ENCODE data around the gene ITPKB. TPM values are rescaled to one million over a fixed set of nuclear protein-coding genes. Genes with fewer than 3 reads are reported as not detected.
"Not testable (repeated sequence)": the region's sequence is repeated elsewhere in the genome, so short reads cannot be mapped to it uniquely, and the experiment has no call there.

The ITPKB gene
- total and polyA plus RNA-seq, 4 donors = 16.8 to 31.3 (median 25.3) TPM

DNA sequence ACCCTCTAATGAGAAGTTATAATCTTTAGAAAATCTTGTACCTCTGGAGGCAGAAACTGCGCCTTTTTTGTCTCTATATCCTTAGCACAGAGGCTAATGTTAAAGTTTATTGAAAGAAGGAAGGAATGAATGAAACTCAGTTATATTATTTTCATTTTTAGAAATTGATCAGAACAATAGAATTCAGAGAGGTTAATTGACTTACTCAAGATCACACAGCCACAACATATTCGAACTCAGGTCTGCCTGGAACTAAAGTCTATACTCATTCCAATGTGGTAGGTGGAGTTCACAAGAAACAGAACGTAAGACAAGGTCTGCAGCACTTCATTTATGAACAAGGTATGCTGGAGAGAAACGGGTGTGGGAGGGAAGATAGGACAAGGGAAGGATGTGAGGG is 23.0 kb upstream of the ITPKB start:
- 77% methylated on average over 2 of the region's 4 CpGs for WGBS (ENCODE audit: insufficient coverage)
- DNase-seq (ENCODE audit: low read depth in 4 of 6, low spot score in 6 of 6) = no peak
- Histone ChIP-seq H3K9me3 (ENCODE audit: control insufficient read depth, insufficient read depth, low read length) (no peaks in the 10 kb centered on the region), H3K27ac (ENCODE audit: low read depth, low read length) (no peak overlapping the region), H3K4me3 (ENCODE audit: low read depth, low read length) (no peak overlapping the region), H3K36me3 (ENCODE audit: control insufficient read depth, insufficient read depth, low read length) (no peaks in the 10 kb centered on the region), H3K27me3 (ENCODE audit: control insufficient read depth, insufficient read depth, low read length) (no peaks in the 10 kb centered on the region), H3K4me1 (ENCODE audit: control insufficient read depth, insufficient read depth, low read length) (no peaks in the 10 kb centered on the region)

DNA sequence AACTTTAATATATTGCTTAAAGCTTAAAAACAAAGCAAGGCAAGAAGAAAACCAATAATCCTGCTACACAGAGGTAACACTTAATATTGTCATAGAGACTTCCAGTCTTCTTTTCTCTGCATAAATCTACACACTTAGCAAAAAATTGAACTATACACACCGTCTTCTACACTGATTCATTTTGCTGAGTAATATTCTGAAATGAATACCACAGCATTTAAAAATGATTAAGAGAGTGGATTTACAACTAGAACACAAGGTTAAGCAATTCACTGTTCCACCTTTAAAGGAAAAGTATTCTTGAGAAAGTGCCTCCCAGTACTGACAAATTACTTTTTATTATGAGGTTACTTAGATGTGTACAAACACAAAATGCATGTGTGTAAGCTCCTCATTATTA is 22.2 kb upstream of the ITPKB start:
- Histone ChIP-seq H3K9me3 (ENCODE audit: control insufficient read depth, insufficient read depth, low read length) (no peaks in the 10 kb centered on the region), H3K27me3 (ENCODE audit: control insufficient read depth, insufficient read depth, low read length) (no peaks in the 10 kb centered on the region), H3K27ac (ENCODE audit: low read depth, low read length) (no peak overlapping the region), H3K4me3 (ENCODE audit: low read depth, low read length) (no peak overlapping the region), H3K4me1 (ENCODE audit: control insufficient read depth, insufficient read depth, low read length) (no peaks in the 10 kb centered on the region), H3K36me3 (ENCODE audit: control insufficient read depth, insufficient read depth, low read length) (no peaks in the 10 kb centered on the region)
- no peak for DNase-seq (ENCODE audit: low read depth in 4 of 6, low spot score in 6 of 6)
- no CpG with 5 or more reads among the region's 1 CpG for WGBS (ENCODE audit: insufficient coverage)

DNA sequence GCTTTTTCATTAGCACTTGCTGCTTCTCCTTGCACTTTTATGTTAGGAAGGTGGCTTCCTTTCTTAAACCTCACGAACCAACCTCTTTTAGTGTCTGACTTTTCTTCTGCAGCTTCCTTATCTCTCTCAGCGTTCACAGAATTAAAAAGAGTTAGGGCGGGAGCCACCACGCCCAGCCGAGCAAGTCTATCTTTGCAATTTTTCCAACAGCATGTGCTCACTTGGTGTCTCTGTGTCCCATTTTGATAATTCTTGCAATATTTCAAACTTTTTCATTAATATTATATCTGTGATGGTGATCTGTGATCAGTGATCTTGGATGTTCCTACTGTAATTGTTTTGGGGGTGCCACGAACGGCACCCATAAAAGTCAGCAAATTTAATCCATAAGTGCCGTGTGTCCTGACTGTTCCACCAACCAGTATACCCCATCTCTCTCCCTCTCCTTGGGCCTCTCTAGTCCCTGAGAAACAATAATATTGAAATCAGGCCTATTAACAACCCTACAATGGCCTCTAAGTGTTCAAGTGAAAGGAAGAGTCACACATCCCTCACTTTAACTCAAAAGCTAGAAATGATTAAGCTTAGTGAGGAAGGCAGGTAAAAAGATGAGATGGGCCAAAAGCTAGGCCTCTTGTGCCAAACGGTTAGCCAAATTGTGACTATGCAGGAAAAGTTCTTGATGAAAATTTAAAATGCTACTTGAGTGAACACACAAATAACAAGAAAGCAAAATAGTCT is 15.9 kb upstream of the ITPKB start:
- no peak for DNase-seq (ENCODE audit: low read depth in 4 of 6, low spot score in 6 of 6)
- H3K27me3 ChIP-seq (ENCODE audit: control insufficient read depth, insufficient read depth, low read length) = no peaks in the 10 kb centered on the region
- WGBS (ENCODE audit: insufficient coverage) = 86% methylated on average over 5 of the region's 9 CpGs
- no peak overlapping the region for H3K4me3 ChIP-seq (ENCODE audit: low read depth, low read length)
- no peak overlapping the region for H3K27ac ChIP-seq (ENCODE audit: low read depth, low read length)
- H3K36me3 ChIP-seq (ENCODE audit: control insufficient read depth, insufficient read depth, low read length) = no peaks in the 10 kb centered on the region
- H3K9me3 ChIP-seq (ENCODE audit: control insufficient read depth, insufficient read depth, low read length) = no peaks in the 10 kb centered on the region
- no peaks in the 10 kb centered on the region for H3K4me1 ChIP-seq (ENCODE audit: control insufficient read depth, insufficient read depth, low read length)

DNA sequence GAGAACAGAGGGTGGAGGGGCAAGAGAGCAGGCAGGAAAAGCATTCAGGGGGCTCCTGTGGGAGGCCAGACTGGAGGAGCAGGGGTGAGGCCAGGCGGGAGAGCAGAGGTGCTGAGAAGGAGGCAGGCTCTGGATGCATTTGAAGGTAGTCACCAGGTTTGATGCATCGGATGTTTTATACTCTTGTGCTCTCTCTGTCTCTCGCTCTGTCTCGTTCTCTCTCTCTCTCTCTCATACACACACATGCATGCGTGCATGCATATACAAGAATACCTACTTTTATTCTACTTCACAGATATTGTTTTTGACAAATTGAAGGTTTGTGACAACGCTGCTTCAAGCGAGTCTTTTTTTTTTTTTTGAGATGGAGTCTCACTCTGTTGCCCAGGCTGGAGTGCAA is 15.0 kb upstream of the ITPKB start:
- no peak overlapping the region for H3K27ac ChIP-seq (ENCODE audit: low read depth, low read length)
- no peaks in the 10 kb centered on the region for H3K36me3 ChIP-seq (ENCODE audit: control insufficient read depth, insufficient read depth, low read length)
- no peaks in the 10 kb centered on the region for H3K4me1 ChIP-seq (ENCODE audit: control insufficient read depth, insufficient read depth, low read length)
- H3K4me3 ChIP-seq (ENCODE audit: low read depth, low read length) = no peak overlapping the region
- no peaks in the 10 kb centered on the region for H3K27me3 ChIP-seq (ENCODE audit: control insufficient read depth, insufficient read depth, low read length)
- 100% methylated on average over 2 of the region's 7 CpGs for WGBS (ENCODE audit: insufficient coverage)
- no peak for DNase-seq (ENCODE audit: low read depth in 4 of 6, low spot score in 6 of 6)
- H3K9me3 ChIP-seq (ENCODE audit: control insufficient read depth, insufficient read depth, low read length) = no peaks in the 10 kb centered on the region

DNA sequence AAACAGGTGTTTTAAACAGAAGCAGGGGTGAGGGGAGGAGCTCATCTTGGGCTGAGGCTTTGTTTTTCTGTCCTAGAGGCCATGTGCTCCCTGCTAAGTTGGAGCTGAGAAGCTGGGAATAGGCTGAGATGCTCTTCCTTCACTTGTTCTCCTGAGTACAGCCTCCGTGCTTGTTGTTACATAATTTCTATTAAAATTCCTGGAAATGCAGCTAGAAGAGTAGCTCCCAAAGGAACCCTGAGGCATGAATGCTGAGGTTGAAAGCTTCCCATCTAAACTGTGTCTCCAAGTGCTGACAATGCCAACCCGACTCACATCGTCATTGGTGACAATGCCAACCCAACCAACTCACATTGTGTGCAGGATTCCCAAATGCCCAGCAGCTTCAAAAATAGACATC is 12.6 kb upstream of the ITPKB start:
- H3K4me1 ChIP-seq (ENCODE audit: control insufficient read depth, insufficient read depth, low read length) = no peaks in the 10 kb centered on the region
- H3K27me3 ChIP-seq (ENCODE audit: control insufficient read depth, insufficient read depth, low read length) = no peaks in the 10 kb centered on the region
- H3K36me3 ChIP-seq (ENCODE audit: control insufficient read depth, insufficient read depth, low read length) = no peaks in the 10 kb centered on the region
- H3K9me3 ChIP-seq (ENCODE audit: control insufficient read depth, insufficient read depth, low read length) = no peaks in the 10 kb centered on the region
- no peak overlapping the region for H3K27ac ChIP-seq (ENCODE audit: low read depth, low read length)
- DNase-seq (ENCODE audit: low read depth in 4 of 6, low spot score in 6 of 6) = no peak
- 76% methylated on average over 3 of the region's 3 CpGs for WGBS (ENCODE audit: insufficient coverage)
- H3K4me3 ChIP-seq (ENCODE audit: low read depth, low read length) = no peak overlapping the region

DNA sequence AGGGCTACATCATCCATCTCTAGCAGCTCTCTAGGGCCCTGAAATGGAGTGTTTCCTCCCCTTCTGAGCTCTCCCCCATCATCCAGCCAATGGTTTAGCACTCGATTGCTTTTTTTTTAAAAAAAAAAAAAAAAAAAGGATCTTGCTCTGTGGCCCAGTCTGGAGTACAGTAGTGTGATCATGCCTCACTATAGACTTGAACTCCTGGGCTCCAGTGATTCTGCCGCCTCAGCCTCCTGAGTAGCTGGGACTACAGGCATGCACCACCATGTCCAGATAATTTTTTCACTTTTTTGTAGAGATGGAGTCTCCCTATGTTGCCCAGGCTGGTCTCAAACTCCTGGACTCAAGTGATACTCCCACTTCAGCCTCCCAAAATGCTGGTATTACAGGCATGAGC is 12.1 kb upstream of the ITPKB start:
- DNase-seq (ENCODE audit: low read depth in 4 of 6, low spot score in 6 of 6) = no peak
- Histone ChIP-seq H3K4me1 (ENCODE audit: control insufficient read depth, insufficient read depth, low read length) (no peaks in the 10 kb centered on the region), H3K27me3 (ENCODE audit: control insufficient read depth, insufficient read depth, low read length) (no peaks in the 10 kb centered on the region), H3K9me3 (ENCODE audit: control insufficient read depth, insufficient read depth, low read length) (no peaks in the 10 kb centered on the region), H3K36me3 (ENCODE audit: control insufficient read depth, insufficient read depth, low read length) (no peaks in the 10 kb centered on the region), H3K4me3 (ENCODE audit: low read depth, low read length) (no peak overlapping the region), H3K27ac (ENCODE audit: low read depth, low read length) (no peak overlapping the region)
- WGBS (ENCODE audit: insufficient coverage) = 100% methylated on average over 1 of the region's 2 CpGs

DNA sequence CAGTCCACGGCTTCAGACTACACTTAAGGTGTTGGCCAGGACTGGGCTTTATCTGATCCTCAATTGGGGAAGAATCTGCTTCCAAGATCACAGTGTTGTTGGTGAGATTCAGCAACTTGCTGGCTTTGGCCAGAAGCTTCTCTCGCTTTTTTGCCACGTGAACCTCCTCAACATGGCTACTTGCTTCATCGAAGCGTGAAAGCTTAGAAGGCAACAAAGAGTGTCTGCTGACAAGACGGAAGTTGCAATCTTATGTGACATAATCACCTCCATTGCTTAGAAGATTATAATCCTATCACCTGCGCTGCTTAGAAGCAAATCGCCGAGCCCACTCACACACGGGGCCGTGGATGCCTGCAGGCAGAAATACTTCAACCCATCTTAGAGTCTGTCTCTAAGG is 10.4 kb upstream of the ITPKB start:
- Histone ChIP-seq H3K4me3 (ENCODE audit: low read depth, low read length) (no peak overlapping the region), H3K4me1 (ENCODE audit: control insufficient read depth, insufficient read depth, low read length) (no peaks in the 10 kb centered on the region), H3K9me3 (ENCODE audit: control insufficient read depth, insufficient read depth, low read length) (no peaks in the 10 kb centered on the region), H3K36me3 (ENCODE audit: control insufficient read depth, insufficient read depth, low read length) (no peaks in the 10 kb centered on the region), H3K27me3 (ENCODE audit: control insufficient read depth, insufficient read depth, low read length) (no peaks in the 10 kb centered on the region), H3K27ac (ENCODE audit: low read depth, low read length) (no peak overlapping the region)
- no peak for DNase-seq (ENCODE audit: low read depth in 4 of 6, low spot score in 6 of 6)
- 89% methylated on average over 6 of the region's 11 CpGs for WGBS (ENCODE audit: insufficient coverage)

DNA sequence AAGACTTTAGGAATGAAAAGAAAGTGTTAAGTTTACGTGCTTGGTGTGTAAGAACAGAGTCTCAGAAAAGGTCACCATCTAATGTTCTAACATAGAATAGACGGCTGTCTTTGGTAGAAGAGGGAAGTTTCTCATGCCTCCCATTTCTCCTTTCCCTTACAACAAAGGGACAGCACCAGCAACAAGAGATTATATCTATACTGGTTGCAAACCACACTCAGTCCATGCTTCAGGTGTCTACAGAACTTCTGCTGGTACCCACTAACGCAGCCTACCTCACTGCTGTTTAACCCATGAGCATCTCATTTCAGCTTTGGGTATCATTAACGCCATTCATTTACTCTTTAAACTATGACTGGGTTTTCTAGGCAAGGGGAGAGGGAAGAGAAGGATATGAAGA is 9.2 kb upstream of the ITPKB start:
- Histone ChIP-seq H3K9me3 (ENCODE audit: control insufficient read depth, insufficient read depth, low read length) (peaks cover 1% of the 10 kb centered on the region), H3K27me3 (ENCODE audit: control insufficient read depth, insufficient read depth, low read length) (no peaks in the 10 kb centered on the region), H3K4me3 (ENCODE audit: low read depth, low read length) (no peak overlapping the region), H3K27ac (ENCODE audit: low read depth, low read length) (no peak overlapping the region), H3K4me1 (ENCODE audit: control insufficient read depth, insufficient read depth, low read length) (no peaks in the 10 kb centered on the region), H3K36me3 (ENCODE audit: control insufficient read depth, insufficient read depth, low read length) (no peaks in the 10 kb centered on the region)
- WGBS (ENCODE audit: insufficient coverage) = no CpG with 5 or more reads among the region's 4 CpGs
- no peak for DNase-seq (ENCODE audit: low read depth in 4 of 6, low spot score in 6 of 6)

DNA sequence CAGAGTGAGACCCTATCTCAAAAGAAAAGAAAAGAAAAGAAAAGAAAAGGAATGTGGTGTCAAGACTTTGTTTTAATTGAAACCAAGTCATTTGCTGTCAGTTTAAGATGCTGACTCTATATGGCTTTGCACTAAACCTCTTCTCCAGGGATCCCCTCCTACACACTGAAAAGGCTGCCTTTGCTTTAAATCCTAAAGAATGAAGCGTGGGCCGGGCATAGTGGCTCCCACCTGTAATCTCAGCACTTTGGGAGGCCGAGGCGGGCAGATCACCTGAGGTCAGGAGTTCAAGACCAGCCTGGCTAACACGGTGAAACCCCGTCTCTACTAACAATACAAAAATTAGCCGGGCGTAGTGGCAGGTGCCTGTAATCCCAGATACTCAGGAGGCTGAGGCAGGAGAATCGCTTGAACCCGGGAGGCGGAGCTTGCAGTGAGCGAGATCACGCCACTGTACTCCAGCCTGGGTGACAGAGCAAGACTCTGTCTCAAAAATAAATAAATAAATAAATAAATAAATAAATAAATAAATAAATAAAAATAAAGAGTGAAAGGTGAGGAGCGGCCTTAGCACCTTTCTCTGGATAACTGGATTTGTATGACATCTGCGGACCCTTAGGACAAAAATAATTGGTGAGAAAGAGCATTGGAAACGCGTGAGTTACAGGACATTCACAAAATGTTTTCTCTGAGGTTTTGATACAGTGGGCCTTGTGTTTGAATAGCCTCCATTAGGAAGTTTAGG is 8.6 kb upstream of the ITPKB start:
- H3K27ac ChIP-seq (ENCODE audit: low read depth, low read length); H3K36me3 ChIP-seq (ENCODE audit: control insufficient read depth, insufficient read depth, low read length); DNase-seq (ENCODE audit: low read depth in 4 of 6, low spot score in 6 of 6); H3K4me1 ChIP-seq (ENCODE audit: control insufficient read depth, insufficient read depth, low read length); H3K4me3 ChIP-seq (ENCODE audit: low read depth, low read length); H3K27me3 ChIP-seq (ENCODE audit: control insufficient read depth, insufficient read depth, low read length); H3K9me3 ChIP-seq (ENCODE audit: control insufficient read depth, insufficient read depth, low read length): not testable (repeated sequence)
- WGBS (ENCODE audit: insufficient coverage) = 95% methylated on average over 8 of the region's 17 CpGs

DNA sequence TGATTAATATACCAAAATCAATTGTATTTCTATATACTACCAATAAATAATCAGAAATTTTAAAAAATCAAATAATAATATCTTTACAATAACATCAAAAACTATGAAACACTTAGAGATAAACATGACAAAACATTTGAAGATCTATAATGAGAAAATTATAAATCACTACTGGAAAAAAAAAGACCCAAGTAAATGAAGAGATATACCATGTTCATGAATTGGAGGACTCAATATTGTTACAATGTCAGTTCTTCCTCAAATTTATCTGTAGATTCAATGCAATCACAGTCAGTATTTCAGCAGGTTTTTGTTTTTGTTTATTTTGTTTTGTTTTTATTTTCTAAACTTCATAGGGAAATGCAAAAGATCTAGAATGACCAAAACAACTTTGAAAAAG is 4.2 kb upstream of the ITPKB start:
- Histone ChIP-seq H3K27ac (ENCODE audit: low read depth, low read length) (no peak overlapping the region), H3K27me3 (ENCODE audit: control insufficient read depth, insufficient read depth, low read length) (no peaks in the 10 kb centered on the region), H3K4me3 (ENCODE audit: low read depth, low read length) (no peak overlapping the region), H3K4me1 (ENCODE audit: control insufficient read depth, insufficient read depth, low read length) (peaks cover 5% of the 10 kb centered on the region), H3K9me3 (ENCODE audit: control insufficient read depth, insufficient read depth, low read length) (peaks cover 1% of the 10 kb centered on the region), H3K36me3 (ENCODE audit: control insufficient read depth, insufficient read depth, low read length) (no peaks in the 10 kb centered on the region)
- DNase-seq (ENCODE audit: low read depth in 4 of 6, low spot score in 6 of 6) = no peak
